ENCODE measurements around the gene STEAP4. TPM values are rescaled to one million over a fixed set of nuclear protein-coding genes. Genes with fewer than 3 reads are reported as not detected.

The STEAP4 gene
- total and polyA plus RNA-seq, 9 of the 15 experiments (the other 6 are each of a cell fraction or from before 2014, with no cell fraction given) = 0.07 TPM; not detected in 8

GRCh38 chr7:88233828-88234227 lies 72.9 kb downstream of the STEAP4 start (continued):
- TF ChIP-seq ZBTB7A (IDR thresholded peaks at IDR 0.05; ENCODE audit: borderline replicate concordance, control insufficient read depth, low read depth, low read length) (no peak), ZNF644 (tag; IDR thresholded peaks at IDR 0.05; ENCODE audit: low read depth) (no peak), ZEB2 (IDR thresholded peaks at IDR 0.05) (0 out of 2 replicates have a peak, but pooled peaks have one; percentile 19), ZNF77 (CRISPR knock-in tag; IDR thresholded peaks at IDR 0.05) (no peak), TSHZ1 (CRISPR knock-in tag; IDR thresholded peaks at IDR 0.05) (no peak), MYNN (IDR thresholded peaks at IDR 0.05) (no peak), MYNN (CRISPR knock-in tag; IDR thresholded peaks at IDR 0.05) (no peak), RBM15 (IDR thresholded peaks at IDR 0.05; ENCODE audit: insufficient read depth, low read length) (no peak), MITF (IDR thresholded peaks at IDR 0.05) (no peak), ZNF655 (CRISPR knock-in tag; IDR thresholded peaks at IDR 0.05) (no peak), SMC3 (conservative IDR thresholded peaks at IDR 0.05; ENCODE audit: insufficient read depth, low read depth, low read length) (no peak), CHD1 (IDR thresholded peaks at IDR 0.05; ENCODE audit: low read length) (no peak), RCOR1 (IDR thresholded peaks at IDR 0.05; ENCODE audit: borderline replicate concordance in 1 of 2, low read depth in 2 of 2, low read length in 2 of 2) (no peak), POU5F1 (IDR thresholded peaks at IDR 0.05; ENCODE audit: borderline replicate concordance, low read depth, low read length, partially characterized antibody) (no peak), SMARCA5 (IDR thresholded peaks at IDR 0.05) (no peak), CBFA2T2 (conservative IDR thresholded peaks at IDR 0.05) (no peak), TEAD2 (tag; IDR thresholded peaks at IDR 0.05) (no peak), HNRNPUL1 (IDR thresholded peaks at IDR 0.05; ENCODE audit: low read length) (no peak), EP300 (IDR thresholded peaks at IDR 0.05; ENCODE audit: low read length) (peak; percentile 24; the same call in 1 of the 2 replicates), NFE2L1 (tag; IDR thresholded peaks at IDR 0.05; ENCODE audit: borderline replicate concordance, low read depth) (no peak), XRCC4 (IDR thresholded peaks at IDR 0.05; ENCODE audit: extremely low read depth, insufficient read depth, insufficient read length) (no peak), ETV6 (IDR thresholded peaks at IDR 0.05; ENCODE audit: borderline replicate concordance in 1 of 2, low read depth in 2 of 2, low read length in 1 of 2) (no peak), ETV6 (CRISPR knock-in tag; IDR thresholded peaks at IDR 0.05; ENCODE audit: borderline replicate concordance) (no peak), CTBP1 (IDR thresholded peaks at IDR 0.05; ENCODE audit: borderline replicate concordance) (0 out of 2 replicates have a peak, but pooled peaks have one; percentile 29)
- TF ChIP-seq, protein P1, sequence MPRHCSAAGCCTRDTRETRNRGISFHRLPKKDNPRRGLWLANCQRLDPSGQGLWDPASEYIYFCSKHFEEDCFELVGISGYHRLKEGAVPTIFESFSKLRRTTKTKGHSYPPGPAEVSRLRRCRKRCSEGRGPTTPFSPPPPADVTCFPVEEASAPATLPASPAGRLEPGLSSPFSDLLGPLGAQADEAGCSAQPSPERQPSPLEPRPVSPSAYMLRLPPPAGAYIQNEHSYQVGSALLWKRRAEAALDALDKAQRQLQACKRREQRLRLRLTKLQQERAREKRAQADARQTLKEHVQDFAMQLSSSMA (CRISPR knock-in tag; IDR thresholded peaks at IDR 0.05) = no peak
